B cell (primary cell): ENCODE measurements around the gene KCNIP1. TPM values are rescaled to one million over a fixed set of nuclear protein-coding genes. Genes with fewer than 3 reads are reported as not detected.

Experiments
- ATAC-seq: fragments of 200-7000 bp; cut with Tn5 transposase; one replicate; pipeline ENCODE4 v1.10.0; 2021; ENCODE audit warnings: low read depth, mild to moderate bottlenecking, moderate number of reproducible peaks, moderate library complexity
- CTCF ChIA-PET: fragments of 350-600 bp; sonication (Branson Sonifier 250); formaldehyde crosslinking; loops from one replicate; lab custom pipeline; 2021; ENCODE audit warnings: antibody characterized with exemption, inconsistent platforms; lab: Charles Lee
- POLR2A ChIA-PET: fragments of 350-600 bp; sonication (Branson Sonifier 250); formaldehyde crosslinking; loops from one replicate; lab custom pipeline; 2021; ENCODE audit warnings: antibody characterized with exemption; lab: Charles Lee
- DNase-seq: peaks from one replicate; pipeline ENCODE4 v3.0.0; 2013
- H2AFZ ChIP-seq: 2 replicates; pipeline ENCODE4 v1.6.1; 2012; ENCODE audit warnings: mild to moderate bottlenecking, low read depth, low read length; ENCODE audit not compliant: insufficient read depth, poor library complexity, severe bottlenecking
- H3K27ac ChIP-seq, 2 donors: 1 replicate in 1 of 2; 2 replicates in 1 of 2; pipeline ENCODE4 v1.5.1; 2012 to 2013; ENCODE audit warnings: low read length in 2 of 2, mild to moderate bottlenecking in 2 of 2, moderate library complexity in 1 of 2
- H3K27me3 ChIP-seq, 4 experiments: fragments of 200-600 bp in 1 of 4; sonication (generic) in 1 of 4; replicated peaks in 1 of 4; 1 replicate in 2 of 4; 2 replicates in 2 of 4; pipeline versions ENCODE4 v1.6.1 to v1.7.0; 2013 to 2016; ENCODE audit warnings: low read length in 3 of 4, mild to moderate bottlenecking in 2 of 4, mixed read lengths in 1 of 4, moderate library complexity in 1 of 4; ENCODE audit not compliant: insufficient read depth in 4 of 4, control insufficient read depth in 3 of 4; ENCODE audit errors: control extremely low read depth in 1 of 4
- H3K36me3 ChIP-seq, 2 experiments: replicated peaks in 1 of 2; 1 replicate in 1 of 2; 2 replicates in 1 of 2; pipeline versions ENCODE4 v1.6.1 to v1.7.1; 2013; ENCODE audit warnings: low read length in 1 of 2; ENCODE audit not compliant: insufficient read depth in 2 of 2, control insufficient read depth in 1 of 2; ENCODE audit errors: control extremely low read depth in 1 of 2, extremely low read depth in 1 of 2
- H3K4me1 ChIP-seq, 2 donors: fragments of 200-600 bp in 1 of 2; sonication (generic) in 1 of 2; 1 replicate in 1 of 2; 2 replicates in 1 of 2; pipeline versions ENCODE4 v1.5.1 to v1.6.1; 2013 to 2017; ENCODE audit warnings: low read length in 2 of 2; ENCODE audit not compliant: control insufficient read depth in 2 of 2, insufficient read depth in 2 of 2
- H3K4me2 ChIP-seq: replicated peaks from 2 replicates; pipeline ENCODE3; 2012; ENCODE audit warnings: mild to moderate bottlenecking, low read depth, low read length; ENCODE audit not compliant: poor library complexity, severe bottlenecking
- H3K4me3 ChIP-seq, 5 experiments: fragments of 200-600 bp in 1 of 5; sonication (generic) in 1 of 5; 1 replicate in 3 of 5; 2 replicates in 2 of 5; pipeline versions ENCODE4 v1.5.1 to v1.7.0; 2011 to 2016; ENCODE audit warnings: low read length in 4 of 5, mild to moderate bottlenecking in 4 of 5, low read depth in 2 of 5, control low read depth in 1 of 5, moderate library complexity in 1 of 5; ENCODE audit not compliant: insufficient read depth in 1 of 5; ENCODE audit errors: control extremely low read depth in 1 of 5, extremely low read depth in 1 of 5
- H3K79me2 ChIP-seq: fragments of 200-600 bp; sonication (generic); one replicate; pipeline ENCODE4 v1.6.0; 2016; ENCODE audit warnings: low read length; ENCODE audit not compliant: control insufficient read depth, insufficient read depth
- H3K9ac ChIP-seq: fragments of 200-600 bp; sonication (generic); 2 replicates; pipeline ENCODE4 v1.6.1; 2017; ENCODE audit warnings: mild to moderate bottlenecking, low read length, moderate library complexity
- H3K9me3 ChIP-seq, 3 donors: one replicate each; pipeline versions ENCODE4 v1.6.1 to v1.7.1; 2013; ENCODE audit warnings: low read length in 2 of 3; ENCODE audit not compliant: control insufficient read depth in 2 of 3, insufficient read depth in 1 of 3; ENCODE audit errors: control extremely low read depth in 1 of 3
- H4K20me1 ChIP-seq: 2 replicates; pipeline ENCODE4 v1.6.0; 2012; ENCODE audit warnings: mild to moderate bottlenecking, low read length; ENCODE audit not compliant: insufficient read depth, control insufficient read depth, poor library complexity, severe bottlenecking
- H3K27ac Mint-ChIP-seq: one replicate; pipeline ENCODE4 v1.8.0; 2021; ENCODE audit warnings: mixed read lengths
- H3K27me3 Mint-ChIP-seq: one replicate; pipeline ENCODE4 v1.8.0; 2021; ENCODE audit warnings: mixed read lengths
- H3K4me1 Mint-ChIP-seq: one replicate; pipeline ENCODE4 v1.8.0; 2021; ENCODE audit warnings: mixed read lengths
- H3K4me3 Mint-ChIP-seq: one replicate; pipeline ENCODE4 v1.8.0; 2021; ENCODE audit warnings: mixed read lengths
- H3K9me3 Mint-ChIP-seq: one replicate; pipeline ENCODE4 v1.8.0; 2022; ENCODE audit warnings: mixed read lengths; ENCODE audit not compliant: insufficient read depth
- EZH2 ChIP-seq: IDR thresholded peaks from 2 replicates; pipeline ENCODE4 v1.6.1; 2012; ENCODE audit warnings: borderline replicate concordance, low read depth, mild to moderate bottlenecking, moderate library complexity, low read length; ENCODE audit not compliant: insufficient read depth, poor library complexity, severe bottlenecking
- WGBS: methylation state at CpG from one replicate; pipeline ENCODE4 v1.1.5; 2013; ENCODE audit warnings: missing lambda C conversion rate; ENCODE audit not compliant: insufficient coverage; 5-methylcytosine and 5-hydroxymethylcytosine counted together
- intact Hi-C: fragments of 100-400 bp; cut with micrococcal nuclease; formaldehyde crosslinking; loops from one replicate; pipeline ENCODE4 v1.10.0; 2022
- polyA plus RNA-seq: library from polyadenylated mRNA; depleted of rRNA; stranded (reverse); fragments of >200 nt; gene quantifications from 2 replicates; pipeline ENCODE4 v1.2.3, GENCODE V29; 2012
- total RNA-seq, 2 donors: library from RNA; stranded (reverse); fragments of 120-200 nt in 1 of 2; gene quantifications; 1 replicate in 1 of 2; 2 replicates in 1 of 2; pipeline versions ENCODE4 v1.2.3 to v1.2.4, GENCODE V29; 2013 to 2022
- TF ChIP-seq, protein P1 (sequence below): fragments of 200-600 bp; IDR thresholded peaks from one replicate; pipeline ENCODE4 v1.8.0; 2022; ENCODE audit warnings: antibody characterized with exemption, mild to moderate bottlenecking

KCNIP1 gene
- total and polyA plus RNA-seq, 2 donors (not counting 1 experiment from before 2014, with no cell fraction given) = not detected

DNA sequence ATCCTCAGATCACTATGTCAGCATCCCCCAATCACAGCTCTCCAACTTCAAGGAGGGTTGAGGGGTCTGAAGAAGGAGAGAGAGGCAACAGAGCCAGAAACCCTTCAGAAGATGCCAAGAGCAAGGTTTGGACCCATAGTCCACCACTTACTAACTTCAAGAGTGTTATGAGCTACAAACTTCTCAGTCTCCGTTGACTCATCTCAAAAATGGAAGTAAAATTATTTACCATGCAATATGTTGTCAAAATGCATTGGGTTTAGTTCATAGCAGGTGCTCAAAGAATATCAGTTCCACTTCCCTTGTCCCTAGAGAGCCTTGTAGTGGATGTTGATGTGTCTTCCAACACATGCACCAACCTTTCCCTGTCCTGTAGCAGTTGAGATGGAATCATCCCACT, 116.0 kb downstream of the KCNIP1 start:
- Mint-ChIP-seq H3K4me3 (no peak overlapping the region), H3K9me3 (no peaks in the 10 kb centered on the region), H3K27ac (no peak overlapping the region), H3K27me3 (peaks cover 19% of the 10 kb centered on the region), H3K4me1 (no peaks in the 10 kb centered on the region)
- no peak overlapping the region for H3K4me3 ChIP-seq
- ChIA-PET POLR2A (no interaction called here), CTCF (interaction anchor here (1.1 kb wide), 1 partner anchor 11 kb away, joined by 4 read pairs; no protein-coding TSS in a partner anchor)
- WGBS = no CpG with 5 or more reads among the region's 1 CpG
- H3K27me3 ChIP-seq = peaks cover 0 to 5% (median 0%) of the 10 kb centered on the region in 4 experiments
- H2AFZ ChIP-seq = no peak overlapping the region
- H3K36me3 ChIP-seq = no peaks in the 10 kb centered on the region
- TF ChIP-seq, protein P1, sequence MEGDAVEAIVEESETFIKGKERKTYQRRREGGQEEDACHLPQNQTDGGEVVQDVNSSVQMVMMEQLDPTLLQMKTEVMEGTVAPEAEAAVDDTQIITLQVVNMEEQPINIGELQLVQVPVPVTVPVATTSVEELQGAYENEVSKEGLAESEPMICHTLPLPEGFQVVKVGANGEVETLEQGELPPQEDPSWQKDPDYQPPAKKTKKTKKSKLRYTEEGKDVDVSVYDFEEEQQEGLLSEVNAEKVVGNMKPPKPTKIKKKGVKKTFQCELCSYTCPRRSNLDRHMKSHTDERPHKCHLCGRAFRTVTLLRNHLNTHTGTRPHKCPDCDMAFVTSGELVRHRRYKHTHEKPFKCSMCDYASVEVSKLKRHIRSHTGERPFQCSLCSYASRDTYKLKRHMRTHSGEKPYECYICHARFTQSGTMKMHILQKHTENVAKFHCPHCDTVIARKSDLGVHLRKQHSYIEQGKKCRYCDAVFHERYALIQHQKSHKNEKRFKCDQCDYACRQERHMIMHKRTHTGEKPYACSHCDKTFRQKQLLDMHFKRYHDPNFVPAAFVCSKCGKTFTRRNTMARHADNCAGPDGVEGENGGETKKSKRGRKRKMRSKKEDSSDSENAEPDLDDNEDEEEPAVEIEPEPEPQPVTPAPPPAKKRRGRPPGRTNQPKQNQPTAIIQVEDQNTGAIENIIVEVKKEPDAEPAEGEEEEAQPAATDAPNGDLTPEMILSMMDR = no peak
- no peak for TF ChIP-seq EZH2
- no peak overlapping the region for H3K9ac ChIP-seq
- no peaks in the 10 kb centered on the region for H4K20me1 ChIP-seq
- H3K9me3 ChIP-seq = no peaks in the 10 kb centered on the region
- ATAC-seq (no peak), DNase-seq (no peak)
- H3K79me2 ChIP-seq = no peaks in the 10 kb centered on the region
- no peak overlapping the region for H3K4me2 ChIP-seq
- no peak overlapping the region for H3K27ac ChIP-seq
- intact Hi-C loops = no loop called here
- no peaks in the 10 kb centered on the region for H3K4me1 ChIP-seq

DNA sequence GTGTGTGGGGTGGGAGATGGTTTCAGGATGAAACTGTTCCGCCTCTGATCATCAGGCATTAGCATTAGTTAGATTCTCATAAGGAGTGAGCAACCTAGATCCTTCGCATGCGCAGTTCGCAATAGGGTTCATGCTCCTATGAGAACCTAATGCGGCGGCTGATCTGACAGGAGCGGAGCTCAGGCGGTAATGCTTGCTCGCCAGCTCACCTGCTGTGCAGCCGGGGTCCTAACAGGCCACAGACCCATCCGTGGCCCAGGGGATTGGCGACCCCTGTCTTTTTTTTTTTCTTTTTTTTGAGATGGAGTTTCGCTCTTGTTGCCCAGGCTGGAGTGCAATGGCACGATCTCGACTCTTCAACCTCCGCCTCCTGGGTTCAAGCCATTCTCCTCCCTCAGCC, 119.1 kb downstream of the KCNIP1 start:
- peaks cover 12% of the 10 kb centered on the region for H3K27me3 Mint-ChIP-seq
- Histone ChIP-seq H3K9ac (no peak overlapping the region), H3K27ac (no peak overlapping the region), H4K20me1 (no peaks in the 10 kb centered on the region), H3K27me3 (peaks cover 0 to 2% (median 0%) of the 10 kb centered on the region in 4 experiments), H3K4me3 (no peak overlapping the region), H3K36me3 (no peaks in the 10 kb centered on the region), H2AFZ (no peak overlapping the region), H3K79me2 (no peaks in the 10 kb centered on the region), H3K4me1 (no peaks in the 10 kb centered on the region), H3K4me2 (no peak overlapping the region), H3K9me3 (no peaks in the 10 kb centered on the region)
- H3K4me1 Mint-ChIP-seq = no peaks in the 10 kb centered on the region
- intact Hi-C loops = no loop called here
- no peak overlapping the region for H3K27ac Mint-ChIP-seq
- POLR2A ChIA-PET = no interaction called here
- ATAC-seq = no peak
- DNase-seq = no peak
- CTCF ChIA-PET = no interaction called here
- TF ChIP-seq, protein P1 = no peak
- no peak for TF ChIP-seq EZH2
- WGBS = 95% methylated on average over 11 of the region's 16 CpGs
- H3K4me3 Mint-ChIP-seq = no peak overlapping the region
- H3K9me3 Mint-ChIP-seq = no peaks in the 10 kb centered on the region
